ENCODE data around the gene MICALL1.

MICALL1 gene

GRCh38 chr22:37865510-37865909, 40.6 kb upstream of the MICALL1 start:
- H3K4me1 ChIP-seq (ENCODE audit: insufficient read depth, low read length): no peaks in the 10 kb centered on the region
- H3K9ac ChIP-seq (ENCODE audit: low read depth, low read length): no peak overlapping the region
- no peak for TF ChIP-seq CTCF (IDR thresholded peaks at IDR 0.05; ENCODE audit: borderline replicate concordance, extremely low read depth, low read length, poor library complexity, severe bottlenecking)
- TF ChIP-seq EZH2 (IDR thresholded peaks at IDR 0.05; ENCODE audit: borderline replicate concordance, low read depth, low read length, severe bottlenecking): no peak
- no peak for ATAC-seq (ENCODE audit: insufficient read depth, low read depth)
- H3K27me3 ChIP-seq (ENCODE audit: insufficient read depth, low read length, poor library complexity): no peaks in the 10 kb centered on the region
- no peaks in the 10 kb centered on the region for H3K9me3 ChIP-seq (ENCODE audit: insufficient read depth, low read length, severe bottlenecking)
- no peak overlapping the region for H2AFZ ChIP-seq (ENCODE audit: low read depth, low read length)
- no peak for DNase-seq
- H3K36me3 ChIP-seq (ENCODE audit: insufficient read depth, low read length): peaks cover 88% of the 10 kb centered on the region
- H3K79me2 ChIP-seq (ENCODE audit: insufficient read depth, low read length): peaks cover 25% of the 10 kb centered on the region
- no peak overlapping the region for H3K27ac ChIP-seq (ENCODE audit: low read length)
- no peak overlapping the region for H3K4me3 ChIP-seq (ENCODE audit: low read depth in 1 of 2, low read length in 2 of 2)
- no peak overlapping the region for H3K4me2 ChIP-seq (ENCODE audit: insufficient read depth, low read length)
- H4K20me1 ChIP-seq (ENCODE audit: insufficient read depth, low read length): peaks cover 30% of the 10 kb centered on the region; the same call in 1 of the 2 replicates

- H3K79me2 ChIP-seq (ENCODE audit: insufficient read depth, low read length): peaks cover 14% of the 10 kb centered on the region
- no peak overlapping the region for H2AFZ ChIP-seq (ENCODE audit: low read depth, low read length)
- H3K4me3 ChIP-seq (ENCODE audit: low read depth in 1 of 2, low read length in 2 of 2): no peak overlapping the region
- TF ChIP-seq CTCF (IDR thresholded peaks at IDR 0.05; ENCODE audit: borderline replicate concordance, extremely low read depth, low read length, poor library complexity, severe bottlenecking) (no peak), EZH2 (IDR thresholded peaks at IDR 0.05; ENCODE audit: borderline replicate concordance, low read depth, low read length, severe bottlenecking) (no peak)
- H3K9ac ChIP-seq (ENCODE audit: low read depth, low read length): no peak overlapping the region
- no peak for DNase-seq
- H3K36me3 ChIP-seq (ENCODE audit: insufficient read depth, low read length): peaks cover 86% of the 10 kb centered on the region
- H3K4me1 ChIP-seq (ENCODE audit: insufficient read depth, low read length): no peaks in the 10 kb centered on the region
- H4K20me1 ChIP-seq (ENCODE audit: insufficient read depth, low read length): peaks cover 13% of the 10 kb centered on the region; the same call in 1 of the 2 replicates
- no peaks in the 10 kb centered on the region for H3K9me3 ChIP-seq (ENCODE audit: insufficient read depth, low read length, severe bottlenecking)
- no peak overlapping the region for H3K4me2 ChIP-seq (ENCODE audit: insufficient read depth, low read length)
- H3K27ac ChIP-seq (ENCODE audit: low read length): no peak overlapping the region
- no peaks in the 10 kb centered on the region for H3K27me3 ChIP-seq (ENCODE audit: insufficient read depth, low read length, poor library complexity)
- ATAC-seq (ENCODE audit: insufficient read depth, low read depth): no peak
Observed at GRCh38 chr22:37870273-37870672, 35.8 kb upstream of the MICALL1 start.

- Histone ChIP-seq H3K36me3 (ENCODE audit: insufficient read depth, low read length) (peaks cover 86% of the 10 kb centered on the region), H3K79me2 (ENCODE audit: insufficient read depth, low read length) (peaks cover 57% of the 10 kb centered on the region), H2AFZ (ENCODE audit: low read depth, low read length) (no peak overlapping the region), H3K4me1 (ENCODE audit: insufficient read depth, low read length) (no peaks in the 10 kb centered on the region), H3K27me3 (ENCODE audit: insufficient read depth, low read length, poor library complexity) (no peaks in the 10 kb centered on the region), H4K20me1 (ENCODE audit: insufficient read depth, low read length) (peaks cover 16% of the 10 kb centered on the region; the same call in 1 of the 2 replicates), H3K27ac (ENCODE audit: low read length) (no peak overlapping the region), H3K9ac (ENCODE audit: low read depth, low read length) (no peak overlapping the region), H3K9me3 (ENCODE audit: insufficient read depth, low read length, severe bottlenecking) (no peaks in the 10 kb centered on the region), H3K4me2 (ENCODE audit: insufficient read depth, low read length) (no peak overlapping the region), H3K4me3 (ENCODE audit: low read depth in 1 of 2, low read length in 2 of 2) (no peak overlapping the region)
- ATAC-seq (ENCODE audit: insufficient read depth, low read depth): no peak
- TF ChIP-seq EZH2 (IDR thresholded peaks at IDR 0.05; ENCODE audit: borderline replicate concordance, low read depth, low read length, severe bottlenecking): no peak
- no peak for TF ChIP-seq CTCF (IDR thresholded peaks at IDR 0.05; ENCODE audit: borderline replicate concordance, extremely low read depth, low read length, poor library complexity, severe bottlenecking)
- DNase-seq: no peak
Observed at GRCh38 chr22:37880668-37881440, 25.2 kb upstream of the MICALL1 start.
